GM19395 (cell line): ENCODE measurements around the gene HMGCS2.

Source experiments
- ATAC-seq: cut with Tn5 transposase; IDR thresholded peaks from one replicate; pipeline ENCODE4 v1.9.1; 2021; ENCODE audit warnings: mild to moderate bottlenecking, moderate library complexity; ENCODE audit not compliant: unreplicated experiment

Gene HMGCS2

DNA sequence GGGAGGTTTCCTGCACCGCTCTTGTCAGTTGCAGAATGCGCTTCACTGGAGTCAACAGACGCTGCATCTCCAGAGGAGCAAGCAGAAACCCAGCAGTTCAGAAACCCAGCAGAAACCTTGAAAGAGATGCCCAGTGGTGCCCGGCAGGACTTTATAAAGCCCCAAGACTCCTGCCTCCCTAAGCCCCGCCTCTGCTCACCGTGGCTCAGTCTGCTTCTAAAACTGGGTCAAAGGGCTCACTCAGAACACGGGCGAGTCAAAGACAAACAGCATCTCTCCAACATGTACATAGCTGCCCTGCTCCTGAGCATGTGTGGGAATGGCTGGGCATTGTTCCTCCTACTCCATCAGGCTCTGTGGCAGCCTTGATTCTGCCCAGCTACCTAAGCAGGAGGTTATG, at the start of gene HMGCS2:
Gene HMGCS2, minus strand, starts transcription at position 128 of the 400 bp plus-strand sequence. Its CDS starts 61 bp downstream, at position 67.
- ATAC-seq: no peak

DNA sequence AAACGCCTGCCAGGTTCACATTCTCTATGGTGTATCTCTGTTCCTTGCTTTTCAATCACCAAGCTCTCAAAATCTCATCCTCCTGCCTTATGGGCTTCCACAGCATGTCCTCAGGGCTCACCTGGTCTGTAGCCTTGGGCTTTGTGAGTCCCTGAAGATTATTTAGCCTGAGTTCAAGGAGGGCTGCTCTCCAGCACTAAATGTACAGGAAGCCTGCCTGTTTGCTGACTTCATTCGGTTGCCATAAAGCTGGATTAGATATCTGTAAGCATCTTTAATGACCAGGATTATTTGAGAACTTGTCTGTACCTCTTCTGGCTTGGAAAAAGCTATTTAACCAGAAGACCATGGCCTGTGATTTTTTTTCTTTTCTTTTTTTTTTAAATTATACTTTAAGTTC, 49.5 kb upstream of the HMGCS2 start:
- ATAC-seq: no peak

DNA sequence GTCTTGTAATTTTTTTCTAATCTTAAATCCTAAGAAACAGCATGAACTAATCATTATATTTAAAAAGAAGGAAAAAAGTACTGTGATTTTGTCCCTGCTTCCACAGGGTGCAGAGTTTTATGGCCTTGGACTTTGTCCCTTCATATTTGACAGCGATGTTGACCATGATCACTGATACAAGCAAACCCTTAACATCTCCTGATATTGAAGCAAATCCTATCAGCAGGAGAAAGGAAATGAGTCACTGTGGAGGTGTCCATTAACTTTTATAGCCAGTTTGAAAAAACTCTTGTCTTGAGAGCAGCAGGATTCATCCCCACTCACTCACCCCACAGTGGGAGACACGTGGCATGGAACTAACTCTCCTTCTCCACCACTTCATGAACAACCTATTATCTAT, 47.7 kb upstream of the HMGCS2 start:
- no peak for ATAC-seq

DNA sequence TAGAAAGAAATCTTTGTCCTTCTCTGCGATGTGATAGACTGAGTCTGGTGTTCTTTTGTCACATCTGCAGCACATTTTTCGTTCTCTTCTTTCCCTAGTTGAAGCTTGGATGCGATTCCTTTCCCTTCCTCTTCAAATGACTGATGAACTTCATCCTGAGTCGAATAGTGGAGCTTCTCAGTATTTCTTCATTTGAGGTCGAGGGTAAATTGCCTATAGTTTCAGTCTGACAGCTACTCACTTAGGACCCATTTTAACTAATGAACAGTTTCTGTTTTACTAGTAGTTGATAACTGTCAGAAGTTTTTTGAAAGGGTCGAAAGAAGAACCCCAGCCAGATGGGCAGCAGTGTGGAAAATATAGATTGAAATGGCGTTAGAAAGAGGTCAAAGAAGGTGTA, 47.2 kb upstream of the HMGCS2 start:
- no peak for ATAC-seq

DNA sequence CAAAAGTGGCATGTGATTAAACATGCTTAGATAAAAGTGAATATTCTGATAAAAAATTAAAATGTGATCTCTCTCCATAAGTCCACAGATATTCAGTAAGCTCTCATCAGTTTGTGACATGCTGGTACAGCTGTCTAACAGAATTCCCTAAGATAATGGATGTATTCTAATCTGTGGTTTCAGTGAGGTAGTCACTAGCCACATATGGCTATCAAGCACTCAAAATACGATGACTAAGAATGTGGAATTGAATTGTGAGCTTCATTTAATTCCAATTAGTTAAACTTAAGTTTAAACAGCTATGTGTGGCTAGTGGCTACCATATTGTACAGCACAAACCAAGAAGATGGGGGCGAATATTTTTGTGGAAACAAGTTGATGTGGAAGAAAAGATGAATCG, 46.7 kb upstream of the HMGCS2 start:
- ATAC-seq: no peak

DNA sequence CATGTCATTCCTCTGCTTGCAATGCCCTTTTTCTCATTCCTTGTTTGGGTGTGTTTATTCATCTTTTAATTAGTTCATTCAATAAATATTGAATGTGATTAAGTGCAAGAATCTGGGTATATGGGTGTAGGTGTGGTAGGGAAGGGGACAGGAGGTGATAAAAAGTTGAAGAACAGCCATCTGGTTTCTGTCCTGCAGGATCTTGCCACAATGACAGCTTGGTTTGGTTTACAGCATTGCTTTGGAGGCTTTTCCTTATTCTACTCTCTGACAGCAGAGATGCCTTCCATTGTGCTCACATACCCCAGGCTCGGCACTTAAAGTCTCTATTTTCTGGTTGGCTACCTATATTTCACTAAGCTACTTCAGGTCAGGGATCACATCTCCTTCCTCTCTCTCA, 45.6 kb upstream of the HMGCS2 start:
- no peak for ATAC-seq

DNA sequence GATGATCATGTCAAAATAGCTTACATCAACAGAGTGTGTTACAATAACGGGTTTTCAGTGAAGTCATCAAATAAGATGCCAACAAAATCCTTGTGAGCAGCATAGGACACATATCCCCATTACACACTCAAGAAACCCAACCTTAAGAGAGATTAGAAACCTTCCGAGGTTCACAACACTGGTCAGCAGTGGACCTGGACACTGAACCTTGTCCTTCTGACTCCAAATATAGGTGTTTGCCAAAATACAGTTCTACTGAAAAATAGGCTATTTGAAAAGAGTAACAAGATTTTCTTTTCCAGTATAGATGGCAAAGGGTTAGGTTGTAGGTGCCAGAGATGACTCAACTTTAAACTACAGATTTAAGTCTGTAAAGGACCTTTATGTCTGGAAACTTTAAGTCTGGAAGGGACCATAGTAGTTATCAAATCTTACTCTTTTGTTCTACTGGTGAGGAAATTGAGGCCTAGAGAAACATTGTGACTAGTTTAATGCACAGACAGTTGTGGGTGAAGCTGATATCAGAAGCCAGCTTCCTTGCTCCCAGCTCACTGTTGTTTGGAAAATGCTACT, 43.4 kb upstream of the HMGCS2 start:
- ATAC-seq: no peak

DNA sequence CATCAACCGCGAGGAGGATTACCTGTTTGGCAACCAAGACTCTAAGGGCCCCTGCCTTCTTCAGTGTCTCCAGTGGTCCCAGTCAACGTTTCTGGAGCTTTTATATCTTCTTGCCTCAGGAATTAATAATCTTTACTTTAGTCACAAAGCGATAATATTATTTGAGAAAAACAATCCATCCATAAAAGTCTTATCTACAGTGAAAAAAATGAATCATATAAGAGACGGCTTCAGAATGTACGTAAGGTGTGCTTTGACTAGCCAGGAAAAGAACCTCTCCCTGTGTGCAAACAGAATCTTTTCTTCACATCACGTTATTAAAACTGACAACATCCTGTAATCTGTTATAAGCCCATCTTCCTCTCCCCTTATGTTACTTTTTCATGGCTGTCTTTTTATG, 42.7 kb upstream of the HMGCS2 start, which contains the start of gene REG4:
Gene REG4, minus strand, starts transcription at position 74 of the 400 bp plus-strand sequence. CDS start 2,691 bp downstream, outside the sequence.
- ATAC-seq: no peak

DNA sequence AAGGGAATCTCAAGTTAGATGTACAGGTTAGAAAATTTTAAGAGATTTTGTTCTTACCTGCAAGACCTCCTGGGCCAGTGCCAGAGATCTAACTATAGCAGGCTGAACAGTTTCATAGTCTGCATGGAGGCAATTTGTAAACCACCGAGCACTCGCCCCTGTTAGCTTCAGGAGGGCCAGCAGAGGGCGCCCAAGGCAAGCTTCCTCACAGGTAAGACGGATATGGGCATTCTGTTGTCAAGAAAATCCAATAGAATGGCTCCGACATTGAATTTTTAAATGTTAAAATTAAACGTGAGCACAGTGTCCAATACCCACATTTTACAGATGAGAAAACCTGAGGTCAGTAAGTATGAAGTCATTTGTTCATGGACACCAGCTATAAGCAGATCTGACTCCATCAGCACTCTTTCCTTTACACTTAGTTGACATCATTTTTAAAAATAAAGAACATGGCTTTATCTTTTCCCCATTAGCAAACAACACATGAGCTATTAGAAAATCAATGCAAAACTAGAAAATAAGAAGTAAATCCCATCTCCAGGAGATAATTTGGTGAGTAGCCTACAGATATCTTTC, 40.4 kb upstream of the HMGCS2 start:
- peak; percentile 83 for ATAC-seq

DNA sequence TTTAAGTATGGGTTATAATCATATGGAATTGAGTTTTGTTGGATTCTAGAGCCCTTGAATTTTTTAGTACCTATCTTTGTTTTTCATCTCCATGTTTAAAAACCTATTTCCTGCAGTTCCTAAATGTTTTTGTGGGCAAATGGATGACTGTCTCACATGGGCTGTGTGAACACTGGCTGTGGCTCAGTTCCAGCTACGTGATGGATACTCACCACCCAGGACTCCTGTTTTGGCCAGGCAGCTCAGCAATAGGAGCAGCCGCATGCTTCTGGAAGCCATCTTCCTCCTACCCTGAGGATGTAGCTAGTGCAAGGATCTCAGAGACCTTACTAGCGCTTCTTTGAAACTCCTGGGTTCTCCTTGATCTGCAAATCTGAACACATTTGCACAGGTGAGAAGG, 39.8 kb upstream of the HMGCS2 start:
- ATAC-seq: no peak

DNA sequence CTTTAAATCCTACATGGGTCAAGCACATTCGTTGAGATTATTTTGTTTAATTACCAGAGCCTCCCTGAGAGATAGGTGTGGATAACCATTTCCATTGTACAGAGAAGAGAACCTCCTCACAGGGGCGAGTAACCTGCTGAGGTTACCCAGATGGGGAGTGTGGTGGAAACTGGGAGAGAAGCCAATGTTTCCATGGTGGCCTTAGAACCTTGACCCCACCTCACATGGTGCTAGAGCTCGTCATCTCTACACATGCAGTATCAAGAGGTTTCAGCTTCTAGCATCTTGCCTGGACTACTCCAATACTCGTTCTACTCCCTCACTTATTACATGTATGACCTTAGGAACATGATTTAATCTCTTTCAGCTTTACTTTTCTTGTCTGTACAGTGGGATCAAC, 37.8 kb upstream of the HMGCS2 start:
- no peak for ATAC-seq

DNA sequence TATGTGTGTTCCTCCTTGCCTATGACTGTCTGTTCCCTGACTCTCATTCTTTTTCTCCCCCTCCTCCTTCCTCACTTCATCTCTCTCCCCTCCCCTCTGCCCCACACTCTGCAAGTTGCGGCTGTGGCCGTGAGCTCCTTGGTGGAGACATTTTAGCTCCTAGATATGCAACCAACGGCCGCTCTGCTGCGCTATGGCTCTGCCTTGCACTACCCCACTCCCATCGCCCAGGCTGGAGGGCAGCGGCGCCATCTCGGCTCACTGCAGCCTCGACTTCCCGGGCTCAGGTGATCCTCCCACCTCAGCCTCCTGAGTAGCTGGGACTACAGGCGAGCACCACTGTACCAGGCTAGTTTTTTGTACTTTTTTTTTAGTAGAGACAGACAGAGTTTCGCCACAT, 37.0 kb upstream of the HMGCS2 start:
- no peak for ATAC-seq

DNA sequence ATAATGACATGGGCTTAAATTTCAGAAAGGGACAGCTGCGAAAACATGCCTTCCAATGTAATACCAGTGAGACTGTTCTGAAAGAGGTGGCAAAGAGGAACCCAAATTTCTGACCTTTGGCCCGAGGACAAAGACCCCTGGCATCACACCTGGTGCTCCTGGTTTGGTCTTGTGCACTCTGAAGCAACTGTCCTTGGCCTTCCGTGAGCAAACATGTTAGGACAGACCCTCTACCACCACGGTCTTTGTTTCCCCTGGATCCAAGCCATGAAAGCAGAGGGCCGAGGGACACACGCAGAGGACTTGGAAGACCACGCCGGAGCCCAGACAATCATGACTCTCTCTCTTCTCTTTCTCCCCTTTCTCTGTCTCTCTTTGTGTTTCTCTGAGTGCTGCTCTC, 36.5 kb upstream of the HMGCS2 start:
- no peak for ATAC-seq

DNA sequence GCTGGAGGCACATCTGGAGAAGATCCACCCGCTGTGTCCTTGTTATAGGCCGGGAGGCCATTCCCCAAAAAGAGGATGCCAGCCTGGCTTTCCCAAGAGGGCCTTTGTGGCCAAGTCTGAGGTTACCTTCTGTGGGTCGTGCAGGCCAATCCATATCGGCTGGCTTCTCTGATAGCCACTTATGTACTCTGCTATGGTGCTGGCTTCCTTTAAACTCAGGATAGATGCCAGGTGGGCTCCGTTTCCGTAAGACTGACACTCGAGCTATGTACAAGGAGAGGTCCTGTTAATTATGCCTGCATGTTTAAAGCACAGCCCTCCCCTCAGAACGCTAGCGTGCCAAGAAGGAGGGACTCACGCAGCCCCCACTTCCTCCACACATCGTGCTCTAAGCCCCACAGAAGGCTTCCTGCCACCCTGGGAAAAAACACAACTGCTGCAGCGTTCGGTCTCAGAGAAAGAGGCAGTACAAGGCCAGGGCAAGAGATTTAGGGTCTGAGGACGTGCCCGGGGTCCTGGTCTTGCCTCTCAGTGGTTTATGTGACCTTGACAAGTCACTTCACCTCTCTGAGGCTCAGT, 31.0 kb upstream of the HMGCS2 start:
- no peak for ATAC-seq

DNA sequence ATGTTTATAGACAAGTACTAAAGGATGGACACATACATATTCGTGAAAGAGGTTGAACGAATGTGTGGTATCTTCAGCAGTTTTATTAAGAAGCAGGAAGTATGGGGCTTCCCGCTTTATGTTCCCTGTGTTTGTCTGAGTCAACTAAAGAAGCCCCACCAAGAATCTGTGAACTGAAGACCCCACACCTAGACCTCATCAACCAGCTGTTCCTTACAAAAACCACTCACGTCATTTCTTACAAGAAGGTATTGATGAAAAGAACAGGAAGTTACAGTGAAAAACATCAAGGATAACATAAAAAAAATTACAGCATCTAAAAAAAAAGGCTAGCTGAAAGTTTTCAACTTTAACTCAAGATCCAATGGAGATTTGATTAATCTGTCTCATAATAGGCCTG, 30.3 kb upstream of the HMGCS2 start:
- ATAC-seq: no peak

DNA sequence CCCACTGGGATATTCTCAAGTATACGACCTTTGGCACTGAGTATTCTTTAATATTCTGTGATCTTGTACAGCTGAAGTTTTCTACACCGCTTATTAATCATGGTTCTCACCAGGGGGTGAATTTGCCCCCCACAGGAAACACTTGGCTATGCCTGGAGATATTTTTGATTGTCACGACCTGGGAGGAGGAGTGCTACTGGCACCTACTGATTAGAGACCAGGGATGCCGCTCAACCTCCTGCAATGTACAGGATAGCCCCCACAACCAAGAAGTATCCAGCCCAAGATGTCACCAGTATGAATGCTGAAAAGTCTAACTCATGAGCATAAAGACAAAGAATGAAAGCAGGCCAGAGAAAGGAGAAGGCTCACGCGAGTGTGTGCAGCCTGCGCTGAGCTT, 28.9 kb upstream of the HMGCS2 start:
- no peak for ATAC-seq

DNA sequence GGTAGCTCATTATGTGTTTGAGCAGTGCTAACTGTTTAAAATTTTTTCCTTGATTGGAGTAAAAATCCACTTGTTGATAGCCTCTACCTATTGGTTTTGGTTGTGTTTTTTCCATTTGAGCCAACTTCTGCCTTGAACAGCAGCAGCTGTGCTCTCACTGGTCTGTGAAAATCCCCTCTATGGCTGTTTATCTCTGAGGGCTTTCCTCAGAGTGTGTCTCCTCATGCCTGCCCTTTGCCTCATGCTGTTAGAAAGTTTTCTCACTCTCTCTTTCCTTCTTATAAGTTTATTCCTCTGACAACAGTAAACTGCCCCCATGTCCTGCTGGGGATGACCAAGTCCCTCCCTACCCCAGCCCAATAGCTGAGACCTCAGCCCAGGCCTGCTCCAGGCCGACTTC, 28.5 kb upstream of the HMGCS2 start:
- no peak for ATAC-seq

DNA sequence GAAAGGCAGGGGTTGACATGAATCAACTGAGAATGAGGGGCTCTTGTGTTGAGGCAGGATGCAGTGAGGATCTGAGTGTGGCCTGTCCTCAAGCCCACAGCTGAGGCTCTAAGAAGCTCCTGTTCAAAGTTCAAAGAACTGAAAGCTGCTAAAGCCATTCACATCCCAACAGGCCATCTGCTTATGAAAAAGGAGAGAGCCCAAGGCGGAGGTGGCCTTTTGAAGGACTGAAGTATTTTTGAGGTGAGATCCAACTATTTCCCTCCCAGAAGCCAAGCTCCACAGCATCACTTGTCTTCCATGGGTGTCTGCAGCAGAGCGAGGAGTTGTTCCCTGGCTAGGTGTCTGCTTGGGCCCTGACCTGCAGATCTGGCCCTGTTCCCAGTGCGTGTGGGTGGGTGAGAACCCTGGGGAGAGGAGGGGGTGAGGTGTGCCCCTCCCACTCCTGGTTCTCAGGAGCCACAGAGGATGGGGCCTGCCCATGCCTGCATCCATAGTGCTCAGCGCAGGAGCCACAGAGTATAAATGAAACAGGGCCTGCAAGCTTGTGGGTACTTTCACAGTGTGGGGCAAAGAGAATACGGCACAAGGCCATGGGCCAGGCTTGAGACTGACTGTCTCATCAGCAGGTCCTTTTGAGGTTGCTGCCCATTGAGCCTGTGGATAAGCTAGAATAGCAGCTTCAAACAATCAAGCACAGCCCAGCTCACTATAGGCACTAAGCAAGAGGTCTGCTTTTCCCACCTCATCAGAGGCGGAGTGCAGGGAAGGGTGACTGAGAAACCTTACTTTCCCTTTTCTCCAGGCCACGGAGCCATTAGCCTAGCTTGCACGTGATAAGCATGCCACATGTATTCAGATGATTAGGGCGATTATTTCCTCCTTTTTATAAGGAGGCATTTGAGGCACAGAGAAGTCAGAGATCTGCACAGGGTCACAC, 26.8 kb upstream of the HMGCS2 start:
- ATAC-seq: no peak

DNA sequence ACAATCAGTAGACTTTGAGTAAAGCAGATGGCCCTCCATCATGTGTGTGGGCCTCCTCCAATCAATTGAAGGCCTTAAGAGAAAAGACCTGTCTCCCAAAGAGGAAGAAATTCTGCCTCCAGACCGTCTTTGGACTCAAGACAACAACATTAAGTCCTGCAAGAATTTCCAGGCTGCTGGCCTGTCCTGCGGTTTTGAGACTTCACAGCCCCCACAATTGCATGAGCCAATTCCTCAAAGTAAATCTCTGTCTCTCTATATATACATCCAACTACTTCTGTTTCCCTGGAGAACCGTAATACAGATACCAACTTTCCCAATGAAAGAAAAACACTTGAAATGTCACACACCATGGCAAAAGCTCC, 26.2 kb upstream of the HMGCS2 start:
- no peak for ATAC-seq

DNA sequence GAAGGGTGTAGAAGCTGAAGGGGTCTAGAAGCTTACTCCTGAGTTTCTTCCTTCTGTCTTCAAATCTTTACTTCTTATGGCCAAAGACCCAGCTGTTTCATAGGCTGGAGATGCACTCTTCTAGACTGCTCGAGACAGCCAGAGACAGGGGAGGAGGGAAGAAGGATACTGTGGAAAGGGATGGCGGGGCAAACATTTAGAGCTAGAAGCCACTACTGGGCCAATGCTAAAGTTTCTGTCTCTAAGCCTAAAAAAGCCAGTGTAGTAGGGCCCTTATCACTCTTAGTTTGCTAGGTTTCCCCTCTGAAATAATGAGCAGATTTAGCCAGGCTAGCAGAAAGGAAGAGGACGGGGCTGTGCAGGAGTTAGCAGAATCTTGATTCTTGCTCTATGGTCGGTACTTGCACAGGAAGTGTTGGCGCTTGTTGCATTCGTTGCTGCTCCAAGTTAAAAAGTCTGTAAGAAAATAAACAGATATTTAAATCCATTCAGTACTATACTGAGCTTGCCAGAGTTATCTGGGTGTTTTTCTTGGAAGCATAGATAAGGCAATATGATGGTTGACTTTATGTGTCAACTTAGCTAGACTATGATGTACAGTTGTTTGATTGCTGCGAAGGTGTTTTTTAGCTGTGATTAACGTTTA, 25.6 kb upstream of the HMGCS2 start:
- ATAC-seq: no peak

DNA sequence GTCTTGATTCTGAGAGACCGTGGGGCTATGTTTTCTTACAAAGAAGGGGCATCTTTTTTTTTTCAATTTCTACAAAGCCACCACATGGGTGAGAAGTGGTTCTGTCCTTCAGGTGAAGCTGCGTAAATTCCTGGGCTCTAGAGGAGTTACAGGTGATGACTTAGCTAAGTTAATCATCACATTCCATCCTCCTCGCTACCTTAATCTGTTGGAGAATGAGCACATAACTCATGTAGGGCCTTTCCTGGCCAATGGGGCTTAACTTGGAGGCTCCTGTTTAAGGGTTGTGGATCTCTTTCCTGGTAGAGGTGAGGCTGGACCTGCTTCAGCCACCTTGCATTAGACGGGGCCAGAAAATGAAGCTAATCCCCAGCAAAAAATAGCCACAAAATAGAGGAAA, 22.7 kb upstream of the HMGCS2 start:
- no peak for ATAC-seq
